GM19468 (cell line): ENCODE results near the gene KHSRP.
A peak's percentile ranks its signal among the peaks of the same experiment; 100 is the strongest.

ENCODE experiments used
- ATAC-seq: cut with Tn5 transposase; IDR thresholded peaks from one replicate; pipeline ENCODE4 v1.9.1; 2021; ENCODE audit warnings: mild to moderate bottlenecking, moderate library complexity, moderate number of reproducible peaks; ENCODE audit not compliant: unreplicated experiment; ENCODE audit errors: extremely low read depth

KHSRP gene, protein sequence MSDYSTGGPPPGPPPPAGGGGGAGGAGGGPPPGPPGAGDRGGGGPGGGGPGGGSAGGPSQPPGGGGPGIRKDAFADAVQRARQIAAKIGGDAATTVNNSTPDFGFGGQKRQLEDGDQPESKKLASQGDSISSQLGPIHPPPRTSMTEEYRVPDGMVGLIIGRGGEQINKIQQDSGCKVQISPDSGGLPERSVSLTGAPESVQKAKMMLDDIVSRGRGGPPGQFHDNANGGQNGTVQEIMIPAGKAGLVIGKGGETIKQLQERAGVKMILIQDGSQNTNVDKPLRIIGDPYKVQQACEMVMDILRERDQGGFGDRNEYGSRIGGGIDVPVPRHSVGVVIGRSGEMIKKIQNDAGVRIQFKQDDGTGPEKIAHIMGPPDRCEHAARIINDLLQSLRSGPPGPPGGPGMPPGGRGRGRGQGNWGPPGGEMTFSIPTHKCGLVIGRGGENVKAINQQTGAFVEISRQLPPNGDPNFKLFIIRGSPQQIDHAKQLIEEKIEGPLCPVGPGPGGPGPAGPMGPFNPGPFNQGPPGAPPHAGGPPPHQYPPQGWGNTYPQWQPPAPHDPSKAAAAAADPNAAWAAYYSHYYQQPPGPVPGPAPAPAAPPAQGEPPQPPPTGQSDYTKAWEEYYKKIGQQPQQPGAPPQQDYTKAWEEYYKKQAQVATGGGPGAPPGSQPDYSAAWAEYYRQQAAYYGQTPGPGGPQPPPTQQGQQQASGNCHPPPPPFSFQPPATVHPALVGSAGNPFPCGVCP

DNA sequence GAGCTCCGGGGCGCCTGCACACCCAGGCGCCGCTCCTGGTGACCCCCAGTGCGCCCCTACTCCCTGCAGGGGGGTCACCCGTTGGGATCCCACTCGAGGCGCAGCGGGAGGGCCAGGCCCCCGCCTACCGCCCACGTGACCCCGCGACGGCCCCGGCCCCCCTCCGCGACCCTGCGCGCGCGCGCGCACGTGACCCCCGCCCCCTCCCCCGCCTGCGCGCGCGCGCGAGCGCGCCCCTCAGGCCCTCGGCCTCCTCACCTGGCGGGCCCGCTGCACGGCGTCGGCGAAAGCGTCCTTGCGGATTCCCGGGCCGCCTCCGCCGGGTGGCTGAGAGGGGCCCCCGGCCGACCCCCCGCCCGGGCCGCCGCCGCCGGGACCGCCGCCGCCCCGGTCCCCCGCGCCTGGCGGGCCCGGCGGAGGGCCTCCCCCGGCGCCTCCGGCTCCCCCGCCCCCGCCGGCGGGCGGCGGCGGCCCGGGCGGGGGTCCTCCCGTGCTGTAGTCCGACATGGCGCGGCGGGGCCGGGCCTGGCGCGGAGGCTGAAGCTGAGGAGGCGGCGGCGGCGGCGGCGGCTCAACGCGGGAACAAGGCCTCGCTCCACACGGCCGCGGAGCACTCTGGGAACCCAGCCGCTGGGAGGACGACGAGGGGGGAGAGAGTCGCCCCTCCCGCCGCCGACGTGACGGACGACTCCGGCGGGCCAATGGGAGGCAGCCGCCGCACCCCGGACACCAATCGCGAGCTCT is at the start of gene KHSRP:
TSS of gene KHSRP (minus strand) at position 617 of the 744 bp plus-strand sequence. CDS start at position 507, 110 bp downstream.
- no peak for ATAC-seq

DNA sequence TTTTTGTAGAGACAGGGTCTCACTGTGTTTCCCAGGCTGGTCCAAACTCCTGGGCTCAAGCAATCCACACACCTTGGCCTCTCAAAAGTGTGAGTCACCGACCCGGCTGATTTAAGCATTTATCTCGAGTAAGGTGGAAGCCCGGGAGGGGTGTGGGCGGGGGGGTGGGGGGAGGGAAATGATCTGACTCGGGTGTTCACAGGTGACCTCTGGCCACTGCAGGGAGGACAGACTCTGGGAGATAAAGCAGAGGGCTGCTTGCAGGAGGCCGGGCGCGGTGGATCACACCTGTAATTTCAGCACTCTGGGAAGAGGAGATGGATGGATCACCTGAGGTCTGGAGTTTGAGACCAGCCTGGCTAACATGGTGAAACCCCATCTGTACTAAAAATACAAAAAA is 49.0 kb upstream of the KHSRP start:
- no peak for ATAC-seq

- no peak for ATAC-seq
Measured at GRCh38 chr19:6472713-6473112, 48.1 kb upstream of the KHSRP start.

DNA sequence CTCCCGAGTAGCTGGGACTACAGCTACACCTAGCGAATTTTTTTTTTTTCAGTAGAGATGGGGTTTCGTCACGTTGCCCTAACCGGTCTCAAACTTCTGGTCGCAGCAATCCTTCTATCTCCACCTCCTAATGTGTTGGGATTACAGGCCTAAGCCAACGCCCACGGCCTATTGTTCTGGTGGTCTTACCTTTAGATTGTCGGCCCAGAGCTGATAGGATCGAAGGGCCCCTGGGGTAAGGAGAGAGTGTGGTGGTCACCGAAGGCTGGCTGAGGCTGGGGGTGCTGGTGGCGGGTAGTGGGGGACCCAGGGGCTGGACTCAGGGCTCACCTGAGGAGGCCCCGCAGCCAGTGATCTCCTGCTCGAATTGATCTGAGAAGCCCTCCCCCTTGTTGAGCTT is 46.5 kb upstream of the KHSRP start:
- ATAC-seq = no peak

DNA sequence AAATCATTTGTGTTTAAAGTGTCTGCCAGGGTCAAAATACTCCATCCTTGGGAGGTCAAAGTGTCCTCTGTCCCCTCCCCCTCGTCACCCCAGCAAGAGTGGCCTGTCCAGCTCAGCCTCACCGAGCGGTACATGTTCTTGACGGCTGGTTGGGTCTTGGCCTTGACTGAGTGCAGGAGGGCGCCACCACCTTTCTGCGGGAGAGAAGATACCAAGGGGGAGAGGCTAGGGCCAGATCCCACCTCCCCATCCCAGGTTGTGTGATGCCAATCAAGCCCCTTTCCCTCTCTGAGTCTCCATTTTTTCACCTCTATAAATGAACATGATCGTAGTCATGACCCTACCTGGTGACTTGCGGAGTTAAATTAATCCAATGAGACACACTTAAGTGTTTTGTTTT is 45.6 kb upstream of the KHSRP start:
- ATAC-seq = no peak

DNA sequence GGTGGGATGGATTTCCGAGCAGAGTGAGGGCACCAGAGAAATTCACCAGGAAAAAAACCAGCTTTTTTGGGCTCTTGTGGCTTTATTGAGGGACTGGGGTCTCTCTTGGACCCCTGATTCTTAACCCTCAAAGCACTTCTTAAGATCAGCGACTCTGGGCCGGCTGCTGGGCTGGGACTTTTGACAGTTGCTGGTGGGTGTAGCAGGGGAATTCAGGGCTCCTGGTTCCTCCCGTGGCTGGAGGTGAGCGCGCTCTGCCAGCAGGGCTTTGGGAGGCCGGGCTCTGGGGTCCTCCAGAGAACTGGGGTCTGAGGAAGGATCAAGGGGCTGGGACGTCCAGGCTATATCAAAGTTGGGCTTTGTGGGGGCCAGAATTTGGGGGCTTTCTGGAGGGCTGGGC is 42.8 kb upstream of the KHSRP start:
- no peak for ATAC-seq

GRCh38 chr19:6466526-6467248 is 42.1 kb upstream of the KHSRP start:
- no peak for ATAC-seq

GRCh38 chr19:6465663-6466062 is 41.1 kb upstream of the KHSRP start:
- no peak for ATAC-seq

DNA sequence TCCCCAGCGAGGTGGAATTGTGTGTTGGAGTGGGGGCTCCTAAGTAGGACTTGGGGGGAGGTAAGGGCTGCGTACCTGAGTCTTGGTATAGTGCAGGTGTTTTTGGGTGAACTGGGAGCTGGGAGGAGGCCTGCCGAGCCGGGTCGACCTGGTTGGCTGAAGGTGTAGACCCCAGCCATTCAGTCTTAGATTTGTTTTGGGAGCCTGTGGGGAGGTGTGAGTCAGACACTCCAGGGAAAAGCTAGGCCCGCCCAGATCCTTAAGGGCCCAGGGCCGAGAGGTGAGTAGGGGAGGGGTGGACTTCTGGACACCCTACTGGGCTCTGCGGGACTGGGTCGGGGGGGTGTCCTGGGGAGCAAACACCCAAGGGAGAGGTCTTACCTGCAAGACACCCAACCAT is 40.4 kb upstream of the KHSRP start:
- ATAC-seq = no peak

- no peak for ATAC-seq
Measured at GRCh38 chr19:6464070-6464873, 39.7 kb upstream of the KHSRP start, which contains the start of gene CRB3. TSS of gene CRB3 (plus strand) at chr19:6464271. CDS start at chr19:6464702, 431 bp downstream.

DNA sequence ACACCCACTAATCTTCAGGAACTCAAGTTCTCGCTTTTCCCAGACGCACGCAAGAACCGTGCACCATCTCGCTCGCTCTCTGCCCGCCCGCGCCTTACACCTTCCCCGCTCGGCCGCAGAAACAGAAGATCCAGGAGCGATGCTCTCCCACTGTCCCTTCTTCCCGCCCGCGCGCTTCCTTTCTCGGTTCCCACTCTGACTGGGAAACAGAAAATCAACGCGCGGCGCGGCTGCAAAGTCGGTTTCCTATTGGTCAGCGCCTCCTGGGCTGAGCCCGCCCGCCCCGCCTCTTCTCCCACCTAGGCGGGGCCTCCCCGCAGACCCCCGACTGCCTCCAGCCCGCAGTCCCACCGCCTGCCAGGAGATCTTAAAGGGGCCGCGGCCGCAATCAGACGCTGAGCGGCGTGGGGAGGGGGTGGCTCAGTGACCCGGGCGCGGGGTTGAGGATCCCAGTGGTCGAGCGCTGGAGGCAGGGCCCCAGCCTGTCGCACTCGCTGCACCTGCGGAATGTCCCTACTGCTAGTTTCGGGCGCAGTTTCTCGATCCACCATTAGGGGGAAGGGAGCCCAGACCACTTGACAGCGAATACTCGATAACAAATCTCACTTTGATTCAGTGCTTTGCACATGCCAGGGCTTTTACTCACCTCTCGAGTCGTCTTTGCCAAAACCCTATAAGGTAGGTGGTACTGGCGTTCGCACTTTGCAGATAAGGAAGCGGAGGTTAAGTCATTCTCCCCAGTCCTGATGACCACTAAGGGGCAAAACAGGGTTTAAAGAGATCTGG is 35.7 kb upstream of the KHSRP start:
- ATAC-seq = peak; percentile 35

DNA sequence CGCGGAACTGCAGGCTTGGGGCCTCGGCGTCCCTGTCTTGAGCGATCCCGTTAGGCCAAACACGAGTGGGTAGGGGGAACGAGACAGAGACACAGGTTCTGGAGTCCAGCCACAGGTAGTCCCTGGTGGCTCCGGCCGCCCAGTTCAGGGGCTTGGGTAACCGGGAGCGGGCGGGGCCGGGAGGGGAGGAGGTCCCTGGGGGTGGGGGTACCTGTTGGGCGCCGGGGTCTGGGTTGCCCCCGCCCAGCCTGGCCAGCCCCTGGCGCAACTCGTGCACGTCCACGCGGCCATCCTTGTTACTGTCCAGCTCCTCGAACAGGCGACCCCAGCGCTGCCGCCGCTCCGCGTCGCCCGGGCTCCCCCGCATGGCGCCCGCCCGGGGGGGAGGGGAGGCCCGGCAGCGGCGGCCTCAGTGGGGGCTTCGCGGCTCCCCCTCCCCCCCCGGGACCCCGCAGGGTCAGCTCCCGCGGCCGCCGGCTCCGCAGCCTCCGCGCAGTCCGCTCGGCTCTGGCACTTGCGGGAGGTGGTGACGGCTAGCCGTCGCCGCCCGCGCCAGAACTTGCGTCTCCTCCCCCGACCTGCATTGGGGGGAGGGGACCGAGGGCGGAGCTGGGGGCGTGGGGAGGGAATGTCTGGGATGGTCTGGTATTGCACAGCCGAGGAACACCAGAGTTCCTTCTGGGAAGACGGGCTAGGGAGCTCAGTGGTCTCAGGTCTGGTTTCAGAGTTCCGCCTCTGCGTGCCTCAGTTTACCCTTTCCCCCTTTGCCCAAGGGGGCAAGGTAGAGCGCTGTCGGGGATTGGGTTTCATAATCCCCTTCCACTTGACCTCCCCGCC is 34.9 kb upstream of the KHSRP start, which contains the start of gene SLC25A23:
TSS of gene SLC25A23 (minus strand) at position 531 of the 837 bp plus-strand sequence. CDS start at position 367, 164 bp downstream.
- peak; percentile 9 for ATAC-seq

DNA sequence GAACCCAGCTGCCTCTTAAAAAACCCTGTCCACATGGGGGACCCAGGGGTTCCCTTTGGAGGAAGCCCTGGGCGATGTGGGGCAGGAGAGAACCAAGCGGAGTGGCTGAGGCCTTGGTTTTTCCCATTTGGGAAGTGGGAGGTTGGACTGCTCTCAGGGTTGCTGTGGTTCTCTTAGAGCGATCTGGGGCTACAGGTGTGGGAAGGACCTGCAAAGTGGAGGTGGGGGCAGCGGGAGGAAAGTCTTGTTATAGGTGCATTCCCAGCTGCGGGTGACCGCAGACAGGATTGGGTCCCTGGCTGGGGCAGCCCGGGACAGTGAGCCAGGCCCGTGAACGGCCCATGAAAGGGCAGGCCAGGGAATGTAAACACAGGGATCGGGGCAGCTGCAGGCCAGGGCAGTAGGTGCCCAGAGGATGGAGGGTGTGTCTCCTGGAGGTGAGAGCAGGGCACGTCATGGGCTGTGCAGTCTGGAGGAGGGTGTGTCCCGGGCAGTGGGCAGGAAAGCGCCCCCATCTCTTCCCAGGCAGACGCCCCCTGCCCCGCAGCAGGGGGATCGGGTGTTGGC is 34.2 kb upstream of the KHSRP start:
- ATAC-seq = no peak

DNA sequence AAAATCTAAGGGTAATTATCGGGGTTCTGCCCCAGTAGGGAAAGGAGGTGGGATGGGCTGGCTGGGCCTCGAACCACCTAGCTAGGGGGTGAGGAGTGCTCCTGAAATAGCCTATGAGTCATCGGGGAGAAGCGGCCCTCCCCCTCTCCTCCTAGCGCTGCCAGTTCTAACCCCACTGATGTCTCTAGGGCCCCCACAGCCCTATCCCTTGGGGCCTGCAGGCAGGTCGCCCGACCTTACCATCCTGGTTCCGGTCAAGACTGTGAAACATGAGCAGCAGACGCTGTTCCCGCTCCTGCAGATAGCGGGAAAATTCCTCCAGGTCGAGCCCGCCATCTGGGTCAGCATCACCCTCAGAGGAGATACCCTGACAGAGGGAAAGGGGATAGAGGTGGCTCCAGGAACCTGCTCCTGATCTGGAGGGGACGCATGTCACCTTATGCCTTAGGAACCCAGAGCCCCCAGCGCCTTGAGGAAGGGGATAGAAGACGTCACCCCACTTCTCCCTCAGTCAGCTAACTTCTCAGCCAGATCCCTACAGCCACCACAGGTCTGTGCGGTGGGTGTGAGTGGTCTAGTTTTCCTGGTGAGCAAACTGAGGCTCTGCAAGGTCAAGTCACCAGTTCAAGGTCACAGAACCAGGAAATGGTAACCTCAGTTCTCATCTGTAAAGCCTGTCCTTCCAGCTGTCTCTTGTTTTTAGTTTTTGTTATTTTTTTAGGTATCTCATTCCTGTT is 33.5 kb upstream of the KHSRP start:
- no peak for ATAC-seq

- no peak for ATAC-seq
Measured at GRCh38 chr19:6455924-6456323, 31.3 kb upstream of the KHSRP start.

GRCh38 chr19:6453951-6454565 is 29.4 kb upstream of the KHSRP start:
- ATAC-seq = no peak
